Astrocyte (in vitro differentiated cells and primary cell): Measurements from ENCODE around the gene LIN7B. TPM values are rescaled to one million over a fixed set of nuclear protein-coding genes. Genes with fewer than 3 reads are reported as not detected.
A peak's percentile ranks its signal among the peaks of the same experiment; 100 is the strongest.

Source experiments
- DNase-seq: peaks from one replicate; pipeline ENCODE4 v3.0.0-alpha.2; 2010; ENCODE audit warnings: low read depth
- FAIRE-seq: peaks from 2 replicates; lab custom pipeline; 2011; peaks lifted over from hg19 to GRCh38; lab: Jason Lieb, UNC
- H2AFZ ChIP-seq: 2 replicates; pipeline ENCODE4 v1.6.0; 2012; ENCODE audit warnings: low read depth, low read length, inconsistent platforms
- H3K27ac ChIP-seq: 2 replicates; pipeline ENCODE4 v1.5.1; 2011; ENCODE audit warnings: low read depth, low read length, inconsistent platforms
- H3K27me3 ChIP-seq: 2 replicates; pipeline ENCODE4 v1.6.0; 2011; ENCODE audit warnings: low read length, inconsistent platforms; ENCODE audit not compliant: insufficient read depth
- H3K36me3 ChIP-seq: 2 replicates; pipeline ENCODE4 v1.5.1; 2011; ENCODE audit warnings: low read length, inconsistent platforms; ENCODE audit not compliant: insufficient read depth
- H3K4me1 ChIP-seq: 2 replicates; pipeline ENCODE4 v1.5.1; 2011; ENCODE audit warnings: low read length, inconsistent platforms; ENCODE audit not compliant: insufficient read depth
- H3K4me2 ChIP-seq: 2 replicates; pipeline ENCODE4 v1.6.0; 2012; ENCODE audit warnings: low read length, inconsistent platforms
- H3K4me3 ChIP-seq: 2 replicates; pipeline ENCODE4 v1.5.1; 2011; ENCODE audit warnings: low read depth, mild to moderate bottlenecking, low read length, inconsistent platforms; ENCODE audit not compliant: insufficient read depth
- H3K79me2 ChIP-seq: 2 replicates; pipeline ENCODE4 v1.6.0; 2012; ENCODE audit warnings: mild to moderate bottlenecking, low read length, inconsistent platforms; ENCODE audit not compliant: insufficient read depth
- H3K9ac ChIP-seq: 2 replicates; pipeline ENCODE4 v1.6.0; 2012; ENCODE audit warnings: mild to moderate bottlenecking, low read length, inconsistent platforms
- H3K9me3 ChIP-seq: 2 replicates; pipeline ENCODE4 v1.5.1; 2012; ENCODE audit warnings: low read depth, mild to moderate bottlenecking, low read length, inconsistent platforms; ENCODE audit not compliant: insufficient read depth
- H4K20me1 ChIP-seq: 2 replicates; pipeline ENCODE4 v1.6.0; 2012; ENCODE audit warnings: low read length, inconsistent platforms; ENCODE audit not compliant: insufficient read depth
- H3K27ac Mint-ChIP-seq: one replicate; pipeline ENCODE4 v1.8.0; 2021; ENCODE audit warnings: mild to moderate bottlenecking, mixed read lengths; ENCODE audit not compliant: unreplicated experiment
- H3K27me3 Mint-ChIP-seq: one replicate; pipeline ENCODE4 v1.8.0; 2021; ENCODE audit warnings: low read depth, mixed read lengths; ENCODE audit not compliant: unreplicated experiment
- H3K36me3 Mint-ChIP-seq: one replicate; pipeline ENCODE4 v1.8.0; 2021; ENCODE audit warnings: low read depth, mixed read lengths; ENCODE audit not compliant: unreplicated experiment
- H3K4me1 Mint-ChIP-seq: one replicate; pipeline ENCODE4 v1.8.0; 2021; ENCODE audit warnings: low read depth, mixed read lengths; ENCODE audit not compliant: unreplicated experiment
- H3K4me3 Mint-ChIP-seq: one replicate; pipeline ENCODE4 v1.8.0; 2021; ENCODE audit warnings: mild to moderate bottlenecking, moderate library complexity, mixed read lengths; ENCODE audit not compliant: unreplicated experiment
- H3K9me3 Mint-ChIP-seq: one replicate; pipeline ENCODE4 v1.8.0; 2021; ENCODE audit warnings: mild to moderate bottlenecking, mixed read lengths; ENCODE audit not compliant: unreplicated experiment
- CTCF ChIP-seq: IDR thresholded peaks from 2 replicates; pipeline ENCODE4 v1.5.1; 2011; ENCODE audit warnings: low read depth, mild to moderate bottlenecking, inconsistent platforms, low read length, moderate library complexity; ENCODE audit not compliant: insufficient read depth
- EZH2 ChIP-seq: IDR thresholded peaks from 2 replicates; pipeline ENCODE4 v1.6.1; 2012; ENCODE audit warnings: mild to moderate bottlenecking, low read length, inconsistent platforms; ENCODE audit not compliant: insufficient read depth
- total RNA-seq: library from RNA; stranded (reverse); gene quantifications from 2 replicates; pipeline ENCODE4 v1.2.1, GENCODE V29; 2021

LIN7B gene
- total RNA-seq, 1 donor from 2014 or later, result 8.9 TPM

GRCh38 chr19:49106648-49107135, 7.5 kb upstream of the LIN7B start:
- no peak overlapping the region for H3K9ac ChIP-seq
- no peak overlapping the region for H3K27ac Mint-ChIP-seq
- H3K27ac ChIP-seq, result no peak overlapping the region
- H3K36me3 Mint-ChIP-seq, result peaks cover 28% of the 10 kb centered on the region
- H3K4me2 ChIP-seq, result no peak overlapping the region
- H2AFZ ChIP-seq, result no peak overlapping the region
- H3K79me2 ChIP-seq, result peaks cover 23% of the 10 kb centered on the region
- H3K9me3 ChIP-seq, result no peaks in the 10 kb centered on the region
- H3K9me3 Mint-ChIP-seq, result no peaks in the 10 kb centered on the region
- peaks cover 76% of the 10 kb centered on the region for H4K20me1 ChIP-seq
- peaks cover 11% of the 10 kb centered on the region for H3K4me1 ChIP-seq
- H3K4me3 ChIP-seq, result no peak overlapping the region
- H3K36me3 ChIP-seq, result peaks cover 28% of the 10 kb centered on the region
- H3K27me3 Mint-ChIP-seq, result no peaks in the 10 kb centered on the region
- H3K4me1 Mint-ChIP-seq, result peaks cover 16% of the 10 kb centered on the region
- TF ChIP-seq EZH2 (no peak), CTCF (peak; percentile 69)
- no peak for DNase-seq
- no peak overlapping the region for H3K4me3 Mint-ChIP-seq
- no peaks in the 10 kb centered on the region for H3K27me3 ChIP-seq
- FAIRE-seq, result no peak

- no peak overlapping the region for H3K4me2 ChIP-seq
- Mint-ChIP-seq H3K9me3 (no peaks in the 10 kb centered on the region), H3K36me3 (peaks cover 30% of the 10 kb centered on the region), H3K27ac (no peak overlapping the region), H3K4me1 (peaks cover 16% of the 10 kb centered on the region), H3K4me3 (no peak overlapping the region), H3K27me3 (no peaks in the 10 kb centered on the region)
- H3K36me3 ChIP-seq, result peaks cover 26% of the 10 kb centered on the region
- TF ChIP-seq CTCF (no peak), EZH2 (no peak)
- H3K27ac ChIP-seq, result no peak overlapping the region
- no peaks in the 10 kb centered on the region for H3K27me3 ChIP-seq
- no peak overlapping the region for H2AFZ ChIP-seq
- no peak for FAIRE-seq
- peaks cover 17% of the 10 kb centered on the region for H3K79me2 ChIP-seq
- DNase-seq, result no peak
- H3K9ac ChIP-seq, result no peak overlapping the region
- H4K20me1 ChIP-seq, result peaks cover 69% of the 10 kb centered on the region
- peaks cover 11% of the 10 kb centered on the region for H3K4me1 ChIP-seq
- no peak overlapping the region for H3K4me3 ChIP-seq
- H3K9me3 ChIP-seq, result no peaks in the 10 kb centered on the region
Observed at GRCh38 chr19:49107625-49108459, 6.3 kb upstream of the LIN7B start.

- H3K27me3 Mint-ChIP-seq, result no peaks in the 10 kb centered on the region
- Histone ChIP-seq H3K27me3 (no peaks in the 10 kb centered on the region), H3K79me2 (peaks cover 13% of the 10 kb centered on the region), H3K4me2 (no peak overlapping the region), H2AFZ (no peak overlapping the region), H3K4me1 (peaks cover 16% of the 10 kb centered on the region), H3K36me3 (peaks cover 25% of the 10 kb centered on the region), H4K20me1 (peaks cover 64% of the 10 kb centered on the region), H3K9ac (no peak overlapping the region), H3K9me3 (no peaks in the 10 kb centered on the region), H3K27ac (no peak overlapping the region), H3K4me3 (no peak overlapping the region)
- H3K36me3 Mint-ChIP-seq, result peaks cover 33% of the 10 kb centered on the region
- H3K4me3 Mint-ChIP-seq, result no peak overlapping the region
- peaks cover 19% of the 10 kb centered on the region for H3K4me1 Mint-ChIP-seq
- TF ChIP-seq CTCF (no peak), EZH2 (no peak)
- no peak overlapping the region for H3K27ac Mint-ChIP-seq
- DNase-seq, result no peak
- no peak for FAIRE-seq
- H3K9me3 Mint-ChIP-seq, result peaks cover 2% of the 10 kb centered on the region
Observed at GRCh38 chr19:49109051-49109450, 5.1 kb upstream of the LIN7B start.
